HCT116 (cell line): Measurements from ENCODE around the gene MAP3K20. TPM values are rescaled to one million over a fixed set of nuclear protein-coding genes. Genes with fewer than 3 reads are reported as not detected.

ENCODE experiments used
- ATAC-seq: fragments of 200-7000 bp; cut with Tn5 transposase; 2 replicates; pipeline ENCODE4 v1.9.1; 2020; ENCODE audit warnings: mild to moderate bottlenecking, moderate library complexity
- BruUV-seq: library from RNA; stranded (reverse); fragments of 400-500 nt; replicated peaks from 2 replicates; lab custom pipeline; 2021; lab: Mats Ljungman, UMichigan
- CTCF ChIA-PET: fragments of 300-600 bp; sonication (Branson Sonifier 250); formaldehyde crosslinking; loops from one replicate; lab custom pipeline; 2021; ENCODE audit warnings: antibody characterized with exemption; lab: Charles Lee
- POLR2A ChIA-PET: fragments of 300-600, 350-600 bp; sonication (Branson Sonifier 250); formaldehyde crosslinking; loops from one replicate; lab custom pipeline; 2021; ENCODE audit warnings: antibody characterized with exemption; lab: Charles Lee
- RAD21 ChIA-PET, 2 experiments: fragments of 300-600 bp; sonication (Branson Sonifier 250); formaldehyde crosslinking; loops; one replicate each; lab custom pipeline; 2023; ENCODE audit warnings: low total read pairs in 2 of 2; ENCODE audit not compliant: uncharacterized antibody in 2 of 2, unreplicated experiment in 2 of 2, low non-redundant PET in 1 of 2; lab: Charles Lee
- DNase-seq: peaks from one replicate; pipeline ENCODE4 v3.0.0-alpha.2; 2010; ENCODE audit warnings: low read depth, low spot score
- H2AFZ ChIP-seq: fragments of 200-600 bp; shearing (Covaris generic), sonication (generic); 2 replicates; pipeline ENCODE4 v1.6.1; 2017; ENCODE audit warnings: low read depth, mixed run types, mixed read lengths, antibody characterized with exemption, low read length; ENCODE audit not compliant: poor library complexity, severe bottlenecking
- H3K27ac ChIP-seq: 2 replicates; pipeline ENCODE4 v1.5.1; 2012; ENCODE audit warnings: low read depth, low read length
- H3K27me3 ChIP-seq: fragments of 200-600 bp; sonication (generic); 2 replicates; pipeline ENCODE4 v1.6.1; 2016; ENCODE audit warnings: mixed run types, low read length, mixed read lengths; ENCODE audit not compliant: insufficient read depth
- H3K36me3 ChIP-seq, 2 experiments: fragments of 200-500 bp in 1 of 2; fragments of 200-600 bp in 1 of 2; sonication (Bioruptor generic) in 1 of 2; sonication (generic) in 1 of 2; 2 replicates each; pipeline versions ENCODE4 v1.5.1 to v1.6.1; 2014 to 2016; ENCODE audit warnings: low read length in 2 of 2, inconsistent platforms in 1 of 2, mixed read lengths in 1 of 2, mixed run types in 1 of 2; ENCODE audit not compliant: insufficient read depth in 2 of 2, control insufficient read depth in 1 of 2
- H3K4me1 ChIP-seq, 2 experiments: fragments of 200-600 bp in 1 of 2; sonication (generic) in 1 of 2; 2 replicates each; pipeline versions ENCODE4 v1.5.1 to v1.6.1; 2012 to 2017; ENCODE audit warnings: low read length in 2 of 2, inconsistent platforms in 1 of 2, mild to moderate bottlenecking in 1 of 2, mixed read lengths in 1 of 2, mixed run types in 1 of 2, moderate library complexity in 1 of 2; ENCODE audit not compliant: insufficient read depth in 2 of 2, control insufficient read depth in 1 of 2
- H3K4me2 ChIP-seq: fragments of 200-600 bp; sonication (generic); 2 replicates; pipeline ENCODE4 v1.6.1; 2017; ENCODE audit warnings: mixed run types, low read length, mixed read lengths
- H3K4me3 ChIP-seq, 2 experiments: fragments of 200-600 bp in 1 of 2; sonication (generic) in 1 of 2; replicated peaks in 1 of 2; 2 replicates each; pipeline ENCODE4 v1.5.1; 2011 to 2016; ENCODE audit warnings: low read length in 2 of 2, control low read depth in 1 of 2, low read depth in 1 of 2, mild to moderate bottlenecking in 1 of 2, mixed read lengths in 1 of 2, mixed run types in 1 of 2
- H3K79me2 ChIP-seq: fragments of 200-600 bp; sonication (generic); 2 replicates; pipeline ENCODE4 v1.6.1; 2017; ENCODE audit warnings: mild to moderate bottlenecking, mixed run types, low read length, moderate library complexity, mixed read lengths; ENCODE audit not compliant: insufficient read depth
- H3K9ac ChIP-seq: fragments of 200-600 bp; sonication (generic); 2 replicates; pipeline ENCODE4 v1.6.1; 2016; ENCODE audit warnings: low read length, mixed read lengths
- H3K9me2 ChIP-seq: fragments of 200-600 bp; sonication (generic), shearing (Covaris generic); 2 replicates; pipeline ENCODE4 v1.6.1; 2017; ENCODE audit warnings: mixed run types, mild to moderate bottlenecking, moderate library complexity; ENCODE audit not compliant: insufficient read depth
- H3K9me3 ChIP-seq, 2 experiments: fragments of 200-500 bp in 1 of 2; fragments of 200-600 bp in 1 of 2; sonication (Bioruptor generic) in 1 of 2; sonication (generic) in 1 of 2; 2 replicates each; pipeline ENCODE4 v1.6.1; 2014 to 2017; ENCODE audit warnings: low read length in 2 of 2, mixed read lengths in 2 of 2, inconsistent platforms in 1 of 2, low read depth in 1 of 2, mild to moderate bottlenecking in 1 of 2, mixed run types in 1 of 2, moderate library complexity in 1 of 2; ENCODE audit not compliant: control insufficient read depth in 1 of 2, insufficient read depth in 1 of 2
- H4K20me1 ChIP-seq: fragments of 200-600 bp; sonication (generic), shearing (Covaris generic); 2 replicates; pipeline ENCODE4 v1.6.1; 2017; ENCODE audit warnings: mixed run types, mild to moderate bottlenecking, moderate library complexity; ENCODE audit not compliant: insufficient read depth
- CBX3 ChIP-seq: IDR thresholded peaks from 2 replicates; pipeline ENCODE4 v1.6.1; 2012; ENCODE audit warnings: low read depth
- CEBPB ChIP-seq: IDR thresholded peaks from 2 replicates; pipeline ENCODE4 v1.6.1; 2012; ENCODE audit warnings: low read depth
- EZH2 ChIP-seq: fragments of 200-600 bp; sonication (generic); IDR thresholded peaks from 2 replicates; pipeline ENCODE4 v1.6.1; 2017; ENCODE audit warnings: antibody characterized with exemption, mixed run types
- EZH2phosphoT487 ChIP-seq: fragments of 200-600 bp; IDR thresholded peaks from 2 replicates; pipeline ENCODE4 v1.6.1; 2018; ENCODE audit warnings: antibody characterized with exemption, borderline replicate concordance
- JUND ChIP-seq: IDR thresholded peaks from 2 replicates; pipeline ENCODE4 v1.6.1; 2012
- TCF7L2 ChIP-seq: IDR thresholded peaks from 2 replicates; pipeline ENCODE4 v1.7.0; 2011; ENCODE audit warnings: borderline replicate concordance, inconsistent platforms; ENCODE audit not compliant: insufficient read depth, insufficient read length; ENCODE audit errors: extremely low read depth
- YY1 ChIP-seq: IDR thresholded peaks from 2 replicates; pipeline ENCODE4 v1.6.1; 2011; ENCODE audit warnings: low read length, low read depth, moderate library complexity, mild to moderate bottlenecking; ENCODE audit not compliant: insufficient replicate concordance; ENCODE audit errors: extremely low read depth
- ZFX ChIP-seq: fragments of 450-650 bp; IDR thresholded peaks from 2 replicates; pipeline ENCODE4 v1.6.1; 2017
- intact Hi-C: fragments of 100-400 bp; cut with micrococcal nuclease; formaldehyde crosslinking; loops from 2 replicates; pipeline ENCODE4 v1.10.0; 2022
- total RNA-seq: library from RNA; stranded (reverse); gene quantifications from one replicate; pipeline ENCODE4 v1.2.1, GENCODE V29; 2021; ENCODE audit not compliant: unreplicated experiment
- TF ChIP-seq, protein P1 (sequence below): IDR thresholded peaks from 2 replicates; pipeline ENCODE4 v1.6.1; 2012; ENCODE audit warnings: low read depth
- TF ChIP-seq, protein P2 (sequence below): IDR thresholded peaks from 2 replicates; pipeline ENCODE4 v1.6.1; 2012
- TF ChIP-seq, protein P3 (sequence below), 3 experiments: fragments of 200-600 bp in 1 of 3; sonication (generic) in 1 of 3; IDR thresholded peaks in 2 of 3; conservative IDR thresholded peaks in 1 of 3; 2 replicates each; pipeline ENCODE4 v1.5.1; 2012 to 2017; ENCODE audit warnings: low read depth in 2 of 3, low read length in 2 of 3, antibody characterized with exemption in 1 of 3, borderline replicate concordance in 1 of 3, control low read depth in 1 of 3, mild to moderate bottlenecking in 1 of 3, mixed read lengths in 1 of 3, mixed run types in 1 of 3, moderate library complexity in 1 of 3; ENCODE audit not compliant: insufficient read depth in 1 of 3

The MAP3K20 gene
- total RNA-seq, 1 experiment from 2014 or later, result 40.0 TPM

DNA sequence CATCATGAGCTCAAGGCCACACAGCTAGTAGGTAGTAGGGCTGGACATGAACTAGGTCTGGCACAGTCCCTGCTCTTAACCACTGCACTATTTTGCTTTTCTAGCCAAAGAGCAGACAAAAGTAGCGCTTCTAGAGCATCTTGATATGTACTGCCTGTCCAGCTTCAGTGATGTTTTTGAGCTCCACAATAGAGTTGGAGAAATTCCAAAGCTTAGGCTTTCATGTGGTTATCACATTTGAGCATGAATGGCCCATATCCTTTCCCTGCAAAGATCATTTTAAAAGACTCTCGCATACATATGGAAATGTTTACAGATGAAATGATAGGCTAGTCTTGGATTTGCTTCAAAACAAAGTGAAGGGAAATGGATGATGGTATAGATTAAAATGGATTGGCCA lies 128.7 kb downstream of the MAP3K20 start:
- intact Hi-C loops, result no loop called here

More for the DNA sequence above, 128.7 kb downstream of the MAP3K20 start:
- no peaks in the 10 kb centered on the region for H3K79me2 ChIP-seq
- POLR2A ChIA-PET, result no interaction called here
- no peak overlapping the region for H3K27ac ChIP-seq
- H3K36me3 ChIP-seq, result no peaks in the 10 kb centered on the region
- CTCF ChIA-PET, result interaction anchor here (1.3 kb wide), 1 partner anchor 177 kb away, joined by 4 read pairs; no protein-coding TSS in a partner anchor
- H2AFZ ChIP-seq, result no peak overlapping the region
- no peak overlapping the region for H3K9ac ChIP-seq
- H3K4me2 ChIP-seq, result no peak overlapping the region
- no peak for DNase-seq
- H3K9me3 ChIP-seq, result no peaks in the 10 kb centered on the region
- BruUV-seq, result no TSS peak
- RAD21 ChIA-PET, result no interaction called here
- no peaks in the 10 kb centered on the region for H3K4me1 ChIP-seq
- no peak for ATAC-seq
- no peak for TF ChIP-seq EZH2
- no peak for TF ChIP-seq EZH2phosphoT487
- TF ChIP-seq, protein P1, sequence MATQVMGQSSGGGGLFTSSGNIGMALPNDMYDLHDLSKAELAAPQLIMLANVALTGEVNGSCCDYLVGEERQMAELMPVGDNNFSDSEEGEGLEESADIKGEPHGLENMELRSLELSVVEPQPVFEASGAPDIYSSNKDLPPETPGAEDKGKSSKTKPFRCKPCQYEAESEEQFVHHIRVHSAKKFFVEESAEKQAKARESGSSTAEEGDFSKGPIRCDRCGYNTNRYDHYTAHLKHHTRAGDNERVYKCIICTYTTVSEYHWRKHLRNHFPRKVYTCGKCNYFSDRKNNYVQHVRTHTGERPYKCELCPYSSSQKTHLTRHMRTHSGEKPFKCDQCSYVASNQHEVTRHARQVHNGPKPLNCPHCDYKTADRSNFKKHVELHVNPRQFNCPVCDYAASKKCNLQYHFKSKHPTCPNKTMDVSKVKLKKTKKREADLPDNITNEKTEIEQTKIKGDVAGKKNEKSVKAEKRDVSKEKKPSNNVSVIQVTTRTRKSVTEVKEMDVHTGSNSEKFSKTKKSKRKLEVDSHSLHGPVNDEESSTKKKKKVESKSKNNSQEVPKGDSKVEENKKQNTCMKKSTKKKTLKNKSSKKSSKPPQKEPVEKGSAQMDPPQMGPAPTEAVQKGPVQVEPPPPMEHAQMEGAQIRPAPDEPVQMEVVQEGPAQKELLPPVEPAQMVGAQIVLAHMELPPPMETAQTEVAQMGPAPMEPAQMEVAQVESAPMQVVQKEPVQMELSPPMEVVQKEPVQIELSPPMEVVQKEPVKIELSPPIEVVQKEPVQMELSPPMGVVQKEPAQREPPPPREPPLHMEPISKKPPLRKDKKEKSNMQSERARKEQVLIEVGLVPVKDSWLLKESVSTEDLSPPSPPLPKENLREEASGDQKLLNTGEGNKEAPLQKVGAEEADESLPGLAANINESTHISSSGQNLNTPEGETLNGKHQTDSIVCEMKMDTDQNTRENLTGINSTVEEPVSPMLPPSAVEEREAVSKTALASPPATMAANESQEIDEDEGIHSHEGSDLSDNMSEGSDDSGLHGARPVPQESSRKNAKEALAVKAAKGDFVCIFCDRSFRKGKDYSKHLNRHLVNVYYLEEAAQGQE, result no peak
- no peak for TF ChIP-seq CBX3
- TF ChIP-seq ZFX, result no peak
- TF ChIP-seq, protein P2, sequence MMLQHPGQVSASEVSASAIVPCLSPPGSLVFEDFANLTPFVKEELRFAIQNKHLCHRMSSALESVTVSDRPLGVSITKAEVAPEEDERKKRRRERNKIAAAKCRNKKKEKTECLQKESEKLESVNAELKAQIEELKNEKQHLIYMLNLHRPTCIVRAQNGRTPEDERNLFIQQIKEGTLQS, result no peak
- no peak for TF ChIP-seq YY1
- TF ChIP-seq TCF7L2, result no peak
- TF ChIP-seq JUND, result no peak
- TF ChIP-seq, protein P3, sequence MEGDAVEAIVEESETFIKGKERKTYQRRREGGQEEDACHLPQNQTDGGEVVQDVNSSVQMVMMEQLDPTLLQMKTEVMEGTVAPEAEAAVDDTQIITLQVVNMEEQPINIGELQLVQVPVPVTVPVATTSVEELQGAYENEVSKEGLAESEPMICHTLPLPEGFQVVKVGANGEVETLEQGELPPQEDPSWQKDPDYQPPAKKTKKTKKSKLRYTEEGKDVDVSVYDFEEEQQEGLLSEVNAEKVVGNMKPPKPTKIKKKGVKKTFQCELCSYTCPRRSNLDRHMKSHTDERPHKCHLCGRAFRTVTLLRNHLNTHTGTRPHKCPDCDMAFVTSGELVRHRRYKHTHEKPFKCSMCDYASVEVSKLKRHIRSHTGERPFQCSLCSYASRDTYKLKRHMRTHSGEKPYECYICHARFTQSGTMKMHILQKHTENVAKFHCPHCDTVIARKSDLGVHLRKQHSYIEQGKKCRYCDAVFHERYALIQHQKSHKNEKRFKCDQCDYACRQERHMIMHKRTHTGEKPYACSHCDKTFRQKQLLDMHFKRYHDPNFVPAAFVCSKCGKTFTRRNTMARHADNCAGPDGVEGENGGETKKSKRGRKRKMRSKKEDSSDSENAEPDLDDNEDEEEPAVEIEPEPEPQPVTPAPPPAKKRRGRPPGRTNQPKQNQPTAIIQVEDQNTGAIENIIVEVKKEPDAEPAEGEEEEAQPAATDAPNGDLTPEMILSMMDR (IDR thresholded peaks at IDR 0.05 in 2 of 3, conservative IDR thresholded peaks at IDR 0.05 in 1 of 3; ENCODE audit: borderline replicate concordance in 1 of 3, insufficient read depth in 1 of 3, low read depth in 2 of 3, low read length in 2 of 3), result no peak
- no peak for TF ChIP-seq CEBPB
- no peak overlapping the region for H3K4me3 ChIP-seq
- H3K27me3 ChIP-seq, result no peaks in the 10 kb centered on the region
- no peaks in the 10 kb centered on the region for H4K20me1 ChIP-seq
- H3K9me2 ChIP-seq, result no peaks in the 10 kb centered on the region
